Stimulated activated naive B cell treated with anti-CD40 and anti-IgM and Interleukin-4, amounts not matched to agents 10 μg/mL and 1 μg/mL and 100 μg/mL, for 72 hours (primary cell): ENCODE measurements around the gene TRNAU1AP.
"Not testable (repeated sequence)": the region's sequence is repeated elsewhere in the genome, so short reads cannot be mapped to it uniquely, and the experiment has no call there.

Experiments
- ATAC-seq, 2 donors: fragments of 150-1000 bp; cut with Tn5 transposase; replicated peaks; 2 replicates each; pipeline ENCODE4 v1.10.0; 2021; ENCODE audit warnings: moderate library complexity in 1 of 2
- DNase-seq: peaks from one replicate; pipeline ENCODE4 v3.0.0; 2021
- H3K27ac Mint-ChIP-seq: one replicate; pipeline ENCODE4 v1.8.0; 2022; ENCODE audit warnings: mild to moderate bottlenecking, mixed read lengths
- H3K27me3 Mint-ChIP-seq, 2 donors: one replicate each; pipeline ENCODE4 v1.8.0; 2022; ENCODE audit warnings: mixed read lengths in 2 of 2
- H3K36me3 Mint-ChIP-seq, 2 donors: one replicate each; pipeline ENCODE4 v1.8.0; 2022; ENCODE audit warnings: mixed read lengths in 2 of 2, mild to moderate bottlenecking in 1 of 2
- H3K4me1 Mint-ChIP-seq, 2 donors: one replicate each; pipeline ENCODE4 v1.8.0; 2022; ENCODE audit warnings: mixed read lengths in 2 of 2, mild to moderate bottlenecking in 1 of 2
- H3K4me3 Mint-ChIP-seq, 2 donors: one replicate each; pipeline ENCODE4 v1.8.0; 2022; ENCODE audit warnings: mild to moderate bottlenecking in 2 of 2, mixed read lengths in 2 of 2, moderate library complexity in 1 of 2
- H3K9me3 Mint-ChIP-seq, 2 donors: one replicate each; pipeline ENCODE4 v1.8.0; 2022; ENCODE audit warnings: mixed read lengths in 2 of 2, mild to moderate bottlenecking in 1 of 2

Gene TRNAU1AP

DNA sequence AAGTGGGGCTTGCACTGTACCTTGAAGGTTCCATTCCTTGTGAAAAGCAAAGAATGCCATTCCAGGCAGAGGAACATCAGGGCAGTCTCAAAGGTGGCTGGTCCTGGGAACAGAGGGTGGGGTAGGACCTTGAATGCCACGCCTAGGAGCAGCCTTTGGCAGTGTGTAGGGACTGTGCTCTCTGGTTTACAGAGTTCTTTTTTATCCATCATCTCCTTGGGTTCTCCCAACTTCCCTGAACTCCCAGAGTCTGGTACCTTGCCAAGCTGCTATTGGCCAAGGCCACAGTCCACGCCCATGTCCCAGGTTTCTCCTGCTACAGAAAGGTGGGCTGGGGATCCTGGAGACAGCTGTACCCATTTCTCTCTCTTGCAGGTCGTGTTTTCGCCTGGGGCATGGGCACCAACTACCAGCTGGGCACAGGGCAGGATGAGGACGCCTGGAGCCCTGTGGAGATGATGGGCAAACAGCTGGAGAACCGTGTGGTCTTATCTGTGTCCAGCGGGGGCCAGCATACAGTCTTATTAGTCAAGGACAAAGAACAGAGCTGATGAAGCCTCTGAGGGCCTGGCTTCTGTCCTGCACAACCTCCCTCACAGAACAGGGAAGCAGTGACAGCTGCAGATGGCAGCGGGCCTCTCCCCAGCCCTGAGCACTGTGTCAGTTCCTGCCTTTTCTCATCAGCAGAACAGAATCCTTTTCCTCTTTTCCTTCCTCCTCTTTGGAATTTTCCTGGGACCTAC, 15.3 kb upstream of the TRNAU1AP start:
- no peak for ATAC-seq
- peak overlapping the region; percentile 31 for H3K27ac Mint-ChIP-seq
- H3K4me3 Mint-ChIP-seq = no peak overlapping the region
- DNase-seq = no peak
- H3K9me3 Mint-ChIP-seq = no peaks in the 10 kb centered on the region
- H3K36me3 Mint-ChIP-seq = peaks cover 29 to 39% of the 10 kb centered on the region in 2 donors
- H3K27me3 Mint-ChIP-seq = no peaks in the 10 kb centered on the region
- H3K4me1 Mint-ChIP-seq = peaks cover 0 to under 1% of the 10 kb centered on the region in 2 donors

- Mint-ChIP-seq H3K36me3 (peaks cover 28 to 38% of the 10 kb centered on the region in 2 donors), H3K4me1 (no peaks in the 10 kb centered on the region), H3K27ac (no peak overlapping the region), H3K4me3 (no peak overlapping the region), H3K27me3 (no peaks in the 10 kb centered on the region), H3K9me3 (no peaks in the 10 kb centered on the region)
- no peak for ATAC-seq
- DNase-seq = no peak
Observed at GRCh38 chr1:28538286-28538685, 14.6 kb upstream of the TRNAU1AP start.

DNA sequence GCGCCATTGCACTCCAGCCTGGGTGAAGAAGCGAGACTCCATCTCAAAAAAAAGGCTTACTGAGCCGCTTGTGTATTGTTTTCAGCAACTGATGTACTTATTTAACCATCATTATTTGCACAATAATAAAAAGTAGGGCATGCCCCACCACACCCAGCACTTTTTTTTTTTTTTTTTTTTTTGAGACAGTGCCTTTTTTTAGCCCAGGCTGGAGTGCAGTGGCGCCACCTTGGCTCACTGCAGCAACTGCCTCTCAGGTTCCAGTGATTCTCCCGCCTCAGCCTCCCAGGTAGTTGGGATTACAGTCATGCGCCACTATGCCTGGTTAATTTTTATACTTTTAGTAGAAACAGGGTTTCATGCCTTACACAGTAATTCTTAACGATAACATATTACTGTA, 12.2 kb upstream of the TRNAU1AP start:
- Mint-ChIP-seq H3K27ac (no peak overlapping the region), H3K36me3 (peaks cover 14 to 27% of the 10 kb centered on the region in 2 donors), H3K4me3 (no peak overlapping the region), H3K9me3 (no peaks in the 10 kb centered on the region), H3K4me1 (no peaks in the 10 kb centered on the region), H3K27me3 (no peaks in the 10 kb centered on the region)
- DNase-seq (no peak), ATAC-seq (no peak)

DNA sequence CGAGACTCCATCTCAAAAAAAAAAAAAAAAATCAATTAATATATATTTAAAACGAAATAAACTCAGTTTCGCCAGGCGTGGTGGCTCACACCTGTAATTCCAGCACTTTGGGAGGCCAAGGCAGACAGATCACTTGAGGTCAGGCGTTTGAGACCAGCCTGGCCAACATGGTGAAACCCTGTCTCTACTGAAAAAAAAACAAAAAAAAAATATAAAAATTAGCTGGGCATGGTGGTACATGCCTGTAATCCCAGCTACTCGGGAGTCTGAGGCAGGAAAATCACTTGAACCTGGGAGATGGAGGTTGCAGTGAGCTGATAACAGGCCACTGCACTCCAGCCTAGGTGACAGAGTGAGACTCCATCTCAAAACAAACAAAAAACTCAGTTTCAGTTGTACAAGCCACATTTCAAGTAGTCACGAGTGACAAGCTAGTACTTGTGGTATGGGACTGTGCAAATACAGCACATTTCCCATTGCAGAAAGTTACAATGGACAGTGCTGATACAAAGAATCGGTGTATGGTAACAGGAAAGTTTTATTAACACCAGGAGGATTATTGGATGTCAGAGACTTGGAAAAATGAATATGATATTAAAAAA, 11.4 kb upstream of the TRNAU1AP start:
- not testable (repeated sequence) for H3K9me3 Mint-ChIP-seq, H3K27me3 Mint-ChIP-seq, H3K27ac Mint-ChIP-seq, DNase-seq, H3K4me3 Mint-ChIP-seq, H3K4me1 Mint-ChIP-seq, ATAC-seq
- H3K36me3 Mint-ChIP-seq = peaks cover 7 to 19% of the 10 kb centered on the region in 2 donors

- Mint-ChIP-seq H3K27ac (no peak overlapping the region), H3K4me3 (no peak overlapping the region), H3K27me3 (no peaks in the 10 kb centered on the region), H3K4me1 (no peaks in the 10 kb centered on the region), H3K36me3 (no peaks in the 10 kb centered on the region), H3K9me3 (no peaks in the 10 kb centered on the region)
- ATAC-seq = no peak
- DNase-seq = no peak
Observed at GRCh38 chr1:28545246-28545628, 7.6 kb upstream of the TRNAU1AP start.

DNA sequence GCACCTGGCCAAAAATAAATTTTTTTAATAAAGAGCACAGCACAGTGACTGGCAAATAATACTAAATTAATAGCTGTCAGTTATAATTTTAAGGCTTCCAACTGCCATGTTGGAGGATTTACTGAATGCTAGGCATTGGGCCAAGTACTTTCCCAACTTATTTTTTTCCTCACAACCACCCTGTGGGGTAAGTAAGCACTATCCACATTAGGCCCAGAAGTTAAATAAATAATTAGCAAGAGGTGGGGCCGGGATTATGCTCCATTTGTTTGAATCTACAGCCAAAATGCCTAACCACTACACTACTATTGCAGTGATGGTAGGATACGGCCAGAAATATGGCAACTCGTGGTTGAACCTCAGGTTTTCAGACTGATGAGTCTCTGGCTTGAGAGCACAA, 4.6 kb upstream of the TRNAU1AP start:
- peaks cover 0 to 1% of the 10 kb centered on the region in 2 donors for H3K36me3 Mint-ChIP-seq
- H3K9me3 Mint-ChIP-seq = no peaks in the 10 kb centered on the region
- ATAC-seq (no peak), DNase-seq (no peak)
- peaks cover 0 to 6% of the 10 kb centered on the region in 2 donors for H3K4me1 Mint-ChIP-seq
- no peaks in the 10 kb centered on the region for H3K27me3 Mint-ChIP-seq
- H3K27ac Mint-ChIP-seq = no peak overlapping the region
- H3K4me3 Mint-ChIP-seq = no peak overlapping the region

- H3K36me3 Mint-ChIP-seq = peaks cover 7 to 9% of the 10 kb centered on the region in 2 donors
- no peak overlapping the region for H3K27ac Mint-ChIP-seq
- H3K4me1 Mint-ChIP-seq = peaks cover 0 to 19% of the 10 kb centered on the region in 2 donors
- H3K27me3 Mint-ChIP-seq = no peaks in the 10 kb centered on the region
- no peak for ATAC-seq
- H3K4me3 Mint-ChIP-seq = no peak overlapping the region
- H3K9me3 Mint-ChIP-seq = no peaks in the 10 kb centered on the region
- DNase-seq = no peak
Observed at GRCh38 chr1:28551381-28551780, 1.5 kb upstream of the TRNAU1AP start.

- no peak for DNase-seq
- no peak for ATAC-seq
- Mint-ChIP-seq H3K36me3 (peaks cover 25 to 27% of the 10 kb centered on the region in 2 donors), H3K9me3 (no peaks in the 10 kb centered on the region), H3K27ac (no peak overlapping the region), H3K4me3 (no peak overlapping the region), H3K4me1 (peaks cover 0 to 1% of the 10 kb centered on the region in 2 donors), H3K27me3 (no peaks in the 10 kb centered on the region)
Observed at GRCh38 chr1:28560886-28561285, 8.0 kb downstream of the TRNAU1AP start.

DNA sequence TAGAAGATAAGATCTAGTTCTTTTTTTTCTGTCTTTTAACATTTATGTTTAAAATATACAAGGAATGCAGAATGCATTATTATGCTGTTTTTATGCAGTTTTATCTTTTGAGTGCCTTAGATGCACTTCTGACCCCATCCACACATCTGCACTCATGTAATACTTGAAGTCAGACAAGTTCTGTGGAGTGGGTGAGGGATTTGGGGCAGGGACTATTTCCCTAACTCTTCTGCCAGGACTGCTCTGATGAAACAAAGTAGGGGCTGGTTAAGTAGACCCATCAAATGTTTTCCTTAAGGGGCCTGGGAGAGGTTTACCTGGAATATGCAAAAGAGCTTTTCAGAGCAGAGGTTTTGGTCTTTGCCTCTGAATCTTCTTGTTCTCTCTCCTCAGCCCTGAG, 11.4 kb downstream of the TRNAU1AP start:
- H3K27ac Mint-ChIP-seq = no peak overlapping the region
- H3K36me3 Mint-ChIP-seq = peaks cover 28 to 29% of the 10 kb centered on the region in 2 donors
- DNase-seq = no peak
- no peak for ATAC-seq
- no peak overlapping the region for H3K4me3 Mint-ChIP-seq
- no peaks in the 10 kb centered on the region for H3K4me1 Mint-ChIP-seq
- no peaks in the 10 kb centered on the region for H3K9me3 Mint-ChIP-seq
- no peaks in the 10 kb centered on the region for H3K27me3 Mint-ChIP-seq

DNA sequence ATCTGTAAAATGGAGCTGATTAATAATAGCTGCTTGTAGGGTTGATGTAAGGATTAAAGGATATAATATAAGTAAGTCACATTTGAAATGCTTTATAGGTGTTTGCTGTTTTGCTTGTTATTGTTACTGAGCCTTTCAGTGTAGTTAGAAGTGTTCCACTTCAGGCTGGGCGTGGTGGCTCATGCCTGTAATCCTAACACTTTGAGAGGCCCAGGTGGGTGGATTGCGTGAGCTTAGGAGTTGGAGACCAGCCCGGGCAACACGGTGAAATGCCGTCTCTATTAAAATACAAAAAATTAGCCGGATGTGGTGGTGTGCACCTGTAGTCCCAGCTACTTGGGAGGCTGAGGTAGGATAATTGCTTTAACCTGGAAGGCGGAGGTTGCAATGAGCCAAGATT, 12.2 kb downstream of the TRNAU1AP start:
- Mint-ChIP-seq H3K4me1 (no peaks in the 10 kb centered on the region), H3K4me3 (no peak overlapping the region)

DNA sequence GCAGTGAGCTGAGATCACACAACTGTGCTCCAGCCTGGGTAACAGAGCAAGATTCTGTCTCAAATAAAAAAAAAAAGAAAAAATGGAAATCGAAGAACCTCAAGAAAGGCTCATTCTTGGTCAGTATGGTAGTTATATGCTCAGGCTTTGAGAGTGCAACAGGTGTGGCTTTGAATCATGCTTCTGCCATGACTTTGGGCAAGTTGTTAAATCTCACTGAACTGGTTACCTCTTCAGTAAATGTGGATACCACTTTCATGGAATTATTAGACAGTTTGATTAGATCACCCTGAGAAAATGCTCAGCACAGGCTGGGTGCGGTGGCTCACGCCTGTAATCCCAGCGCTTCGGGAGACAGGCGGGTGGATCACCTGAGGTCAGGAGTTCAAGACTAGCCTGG, 12.8 kb downstream of the TRNAU1AP start:
- no peak overlapping the region for H3K4me3 Mint-ChIP-seq
- no peaks in the 10 kb centered on the region for H3K9me3 Mint-ChIP-seq
- H3K36me3 Mint-ChIP-seq = peaks cover 22 to 30% of the 10 kb centered on the region in 2 donors
- no peak for ATAC-seq
- H3K27me3 Mint-ChIP-seq = no peaks in the 10 kb centered on the region
- no peak for DNase-seq
- H3K4me1 Mint-ChIP-seq = no peaks in the 10 kb centered on the region
- H3K27ac Mint-ChIP-seq = no peak overlapping the region

More for the DNA sequence above, 12.2 kb downstream of the TRNAU1AP start:
- ATAC-seq (no peak), DNase-seq (no peak)
- Mint-ChIP-seq H3K36me3 (peaks cover 25 to 26% of the 10 kb centered on the region in 2 donors), H3K9me3 (no peaks in the 10 kb centered on the region), H3K27ac (no peak overlapping the region), H3K27me3 (no peaks in the 10 kb centered on the region)

- Mint-ChIP-seq H3K4me1 (no peaks in the 10 kb centered on the region), H3K27ac (no peak overlapping the region), H3K27me3 (no peaks in the 10 kb centered on the region), H3K4me3 (no peak overlapping the region), H3K9me3 (no peaks in the 10 kb centered on the region), H3K36me3 (peaks cover 24 to 31% of the 10 kb centered on the region in 2 donors)
- DNase-seq (no peak), ATAC-seq (no peak)
Observed at GRCh38 chr1:28566931-28567330, 14.0 kb downstream of the TRNAU1AP start.

GRCh38 chr1:28571911-28572310, 19.0 kb downstream of the TRNAU1AP start:
- peaks cover 1 to 2% of the 10 kb centered on the region in 2 donors for H3K4me1 Mint-ChIP-seq
- DNase-seq (no peak), ATAC-seq (no peak)
- H3K27ac Mint-ChIP-seq = no peak overlapping the region
- no peak overlapping the region for H3K4me3 Mint-ChIP-seq
- H3K36me3 Mint-ChIP-seq = peaks cover 27 to 33% of the 10 kb centered on the region in 2 donors
- H3K27me3 Mint-ChIP-seq = no peaks in the 10 kb centered on the region
- no peaks in the 10 kb centered on the region for H3K9me3 Mint-ChIP-seq

- H3K27ac Mint-ChIP-seq, DNase-seq, ATAC-seq, H3K9me3 Mint-ChIP-seq, H3K27me3 Mint-ChIP-seq, H3K4me3 Mint-ChIP-seq: not testable (repeated sequence)
- H3K36me3 Mint-ChIP-seq = peaks cover 26 to 38% of the 10 kb centered on the region in 2 donors
- peaks cover 10 to 11% of the 10 kb centered on the region in 2 donors for H3K4me1 Mint-ChIP-seq
Observed at GRCh38 chr1:28572891-28573290, 20.0 kb downstream of the TRNAU1AP start.

DNA sequence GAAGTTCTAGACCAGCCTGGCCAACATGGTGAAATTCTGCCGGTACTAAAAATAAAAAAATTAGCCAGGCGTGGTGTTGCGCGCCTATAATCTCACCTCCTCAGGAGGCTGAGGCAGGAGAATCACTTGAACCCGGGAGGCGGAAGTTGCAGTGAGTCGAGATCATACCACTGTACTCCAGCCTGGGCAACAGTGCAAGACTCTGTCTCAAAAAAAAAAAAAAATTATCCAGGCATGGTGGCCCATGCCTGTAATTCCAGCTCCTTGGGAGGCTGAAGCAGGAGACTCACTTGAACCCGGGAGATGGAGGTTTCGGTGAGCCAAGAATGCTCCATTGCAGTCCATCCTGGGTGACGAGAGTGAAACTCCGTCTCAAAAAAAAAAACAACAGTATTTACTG, 20.7 kb downstream of the TRNAU1AP start:
- Mint-ChIP-seq H3K36me3 (peaks cover 28 to 39% of the 10 kb centered on the region in 2 donors), H3K9me3 (no peaks in the 10 kb centered on the region), H3K4me1 (peaks cover 15 to 18% of the 10 kb centered on the region in 2 donors), H3K4me3 (no peak overlapping the region), H3K27ac (no peak overlapping the region), H3K27me3 (no peaks in the 10 kb centered on the region)
- DNase-seq (no peak), ATAC-seq (no peak)
